ELR (cell line): ENCODE results near the gene SPIRE1.
"Not testable (repeated sequence)": the region's sequence is repeated elsewhere in the genome, so short reads cannot be mapped to it uniquely, and the experiment has no call there.

Experiments
- DNase-seq: peaks from one replicate; pipeline ENCODE4 v3.0.0-alpha.2; 2015; ENCODE audit warnings: low read depth

Gene SPIRE1

GRCh38 chr18:12645751-12646203, 12.1 kb downstream of the SPIRE1 start:
- no peak for DNase-seq

GRCh38 chr18:12645254-12645653, 12.7 kb downstream of the SPIRE1 start:
- no peak for DNase-seq

- peak; percentile 47 for DNase-seq
Observed at GRCh38 chr18:12643756-12644155, 14.2 kb downstream of the SPIRE1 start.

- DNase-seq: no peak
Observed at GRCh38 chr18:12640881-12641200, 17.1 kb downstream of the SPIRE1 start.

GRCh38 chr18:12639990-12640880, 17.7 kb downstream of the SPIRE1 start:
- peak; percentile 92 for DNase-seq

- DNase-seq: no peak
Observed at GRCh38 chr18:12638644-12639124, 19.2 kb downstream of the SPIRE1 start.

GRCh38 chr18:12637901-12638643, 19.8 kb downstream of the SPIRE1 start:
- DNase-seq: peak; percentile 82

- DNase-seq: peak; percentile 33
Observed at GRCh38 chr18:12637393-12637792, 20.5 kb downstream of the SPIRE1 start.

GRCh38 chr18:12631831-12632477, 26.0 kb downstream of the SPIRE1 start:
- DNase-seq: no peak

- peak; percentile 88 for DNase-seq
Observed at GRCh38 chr18:12630136-12630535, 27.8 kb downstream of the SPIRE1 start.

- peak; percentile 94 for DNase-seq
Observed at GRCh38 chr18:12628706-12629702, 28.9 kb downstream of the SPIRE1 start.

- DNase-seq: not testable (repeated sequence)
Observed at GRCh38 chr18:12627199-12627598, 30.7 kb downstream of the SPIRE1 start.

GRCh38 chr18:12625241-12625640, 32.7 kb downstream of the SPIRE1 start:
- DNase-seq: no peak

- DNase-seq: peak; percentile 89
Observed at GRCh38 chr18:12621742-12622306, 36.1 kb downstream of the SPIRE1 start.

GRCh38 chr18:12615748-12616147, 42.2 kb downstream of the SPIRE1 start:
- DNase-seq: no peak

GRCh38 chr18:12608301-12608700, 49.6 kb downstream of the SPIRE1 start:
- DNase-seq: no peak

GRCh38 chr18:12606592-12607315, 51.2 kb downstream of the SPIRE1 start:
- peak; percentile 86 for DNase-seq

- DNase-seq: peak; percentile 34
Observed at GRCh38 chr18:12604445-12605007, 53.4 kb downstream of the SPIRE1 start.

- peak; percentile 43 for DNase-seq
Observed at GRCh38 chr18:12599966-12600365, 57.9 kb downstream of the SPIRE1 start.

- DNase-seq: peak; percentile 20
Observed at GRCh38 chr18:12599543-12599942, 58.4 kb downstream of the SPIRE1 start.
